Fibroblast of villous mesenchyme (primary cell): ENCODE data around the gene LPCAT2. TPM values are rescaled to one million over a fixed set of nuclear protein-coding genes. Genes with fewer than 3 reads are reported as not detected.

Source experiments
- DNase-seq: peaks from one replicate; pipeline ENCODE4 v3.0.0-alpha.2; 2010; ENCODE audit warnings: low read depth
- H3K4me3 ChIP-seq: 2 replicates; pipeline ENCODE4 v1.5.1; 2011; ENCODE audit warnings: low read depth, mild to moderate bottlenecking, low read length
- CTCF ChIP-seq: IDR thresholded peaks from 2 replicates; pipeline ENCODE4 v1.5.1; 2012; ENCODE audit warnings: low read depth, mild to moderate bottlenecking, low read length; ENCODE audit not compliant: insufficient read depth
- total RNA-seq: library from RNA; depleted of rRNA; stranded (reverse); fragments of >200 nt; gene quantifications from 2 replicates; pipeline ENCODE4 v1.2.3, GENCODE V29; 2012

LPCAT2 gene
- total RNA-seq, 1 donor = 54.8 TPM

GRCh38 chr16:55623640-55624039, 114.8 kb downstream of the LPCAT2 start:
- no peak overlapping the region for H3K4me3 ChIP-seq
- TF ChIP-seq CTCF = no peak

GRCh38 chr16:55624696-55625095, 115.8 kb downstream of the LPCAT2 start:
- no peak for DNase-seq
- no peak overlapping the region for H3K4me3 ChIP-seq
- no peak for TF ChIP-seq CTCF

More at GRCh38 chr16:55623640-55624039, 114.8 kb downstream of the LPCAT2 start:
- DNase-seq = no peak

GRCh38 chr16:55625843-55626242, 117.0 kb downstream of the LPCAT2 start:
- H3K4me3 ChIP-seq = no peak overlapping the region
- no peak for DNase-seq
- no peak for TF ChIP-seq CTCF

GRCh38 chr16:55628306-55628968, 119.6 kb downstream of the LPCAT2 start:
- TF ChIP-seq CTCF = no peak
- H3K4me3 ChIP-seq = no peak overlapping the region
- no peak for DNase-seq

GRCh38 chr16:55630774-55631173, 121.9 kb downstream of the LPCAT2 start:
- no peak for TF ChIP-seq CTCF
- H3K4me3 ChIP-seq = no peak overlapping the region
- no peak for DNase-seq

DNA sequence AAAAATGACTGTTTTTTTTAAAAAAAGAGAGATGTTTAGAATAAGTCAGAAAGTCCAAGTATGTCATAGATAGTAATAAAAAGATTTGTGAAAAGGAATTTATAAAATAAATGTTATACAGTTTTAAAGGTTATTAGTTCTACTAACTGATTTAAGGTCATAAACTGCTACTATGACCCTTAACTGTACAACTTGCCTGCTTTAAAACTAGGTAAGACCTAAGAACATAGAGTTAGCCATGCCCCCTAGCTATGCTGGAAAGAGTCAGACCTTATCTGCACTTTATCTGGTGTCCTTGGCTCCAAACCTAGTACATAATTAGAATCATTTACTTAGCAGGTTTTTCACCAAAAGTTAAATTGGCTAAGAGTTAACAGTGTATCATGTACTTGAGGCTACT, 123.4 kb downstream of the LPCAT2 start:
- TF ChIP-seq CTCF = no peak
- no peak overlapping the region for H3K4me3 ChIP-seq
- no peak for DNase-seq

DNA sequence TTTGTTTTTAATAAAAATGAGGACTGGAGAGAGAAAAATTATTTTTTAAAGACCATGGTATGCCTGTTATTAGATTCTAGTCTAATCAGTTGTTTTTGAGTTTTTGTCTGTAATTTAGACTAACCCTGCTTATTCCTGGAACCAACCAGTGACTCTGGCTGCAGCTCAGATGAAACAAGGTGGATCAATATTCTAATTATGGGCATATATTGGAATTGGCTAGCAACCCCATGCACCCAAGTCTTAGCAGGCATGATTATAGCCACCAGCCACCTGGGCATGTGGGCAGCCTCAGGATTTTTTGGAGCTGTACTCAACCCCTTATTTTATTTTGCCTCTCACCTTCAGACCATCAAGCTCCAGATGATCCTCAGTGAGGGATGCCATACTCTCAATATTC, 125.3 kb downstream of the LPCAT2 start:
- DNase-seq = no peak
- H3K4me3 ChIP-seq = no peak overlapping the region
- TF ChIP-seq CTCF = no peak
